GM19468 (cell line): ENCODE results near the gene GAN.
"Not testable (repeated sequence)": the region's sequence is repeated elsewhere in the genome, so short reads cannot be mapped to it uniquely, and the experiment has no call there.

Experiments used
- ATAC-seq: cut with Tn5 transposase; IDR thresholded peaks from one replicate; pipeline ENCODE4 v1.9.1; 2021; ENCODE audit warnings: mild to moderate bottlenecking, moderate library complexity, moderate number of reproducible peaks; ENCODE audit not compliant: unreplicated experiment; ENCODE audit errors: extremely low read depth

The GAN gene

DNA sequence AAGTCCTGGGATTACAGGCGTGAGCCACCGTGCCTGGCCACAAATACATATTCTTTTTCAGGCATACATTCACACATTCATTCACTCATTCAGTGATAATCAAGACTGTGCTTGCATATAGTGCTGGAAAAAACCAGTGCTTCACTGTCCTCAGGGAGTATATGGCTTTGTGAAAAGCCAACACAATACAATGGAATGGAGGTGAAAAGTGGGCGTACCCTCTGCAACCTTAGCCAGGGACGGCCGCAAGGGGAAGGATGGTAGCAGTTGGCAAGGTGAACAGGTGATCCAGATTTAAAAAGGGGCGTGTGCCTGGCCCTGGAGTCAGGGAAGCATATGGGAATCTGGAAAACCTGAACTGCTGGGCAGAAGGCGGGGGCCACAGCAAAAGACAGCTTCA, 18.1 kb upstream of the GAN start:
- ATAC-seq: no peak

DNA sequence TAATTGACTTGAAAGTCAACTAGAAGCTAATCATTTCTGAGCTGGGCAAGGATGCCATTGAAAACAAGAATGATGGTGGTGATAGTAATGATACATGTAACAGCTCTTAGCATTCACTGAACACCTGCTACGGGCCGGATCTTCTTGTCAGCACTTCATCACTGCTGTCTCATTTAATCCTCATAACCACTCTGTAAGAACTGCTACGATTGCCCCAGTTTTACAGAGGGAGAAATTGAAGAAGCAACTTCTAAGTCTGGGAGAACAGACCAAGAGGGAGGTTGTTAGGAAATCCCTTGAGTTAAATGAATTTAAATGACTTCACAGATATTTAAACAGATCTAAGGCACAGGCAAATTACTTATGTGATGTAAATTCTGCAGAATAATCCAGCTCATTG, 7.0 kb upstream of the GAN start:
- no peak for ATAC-seq

DNA sequence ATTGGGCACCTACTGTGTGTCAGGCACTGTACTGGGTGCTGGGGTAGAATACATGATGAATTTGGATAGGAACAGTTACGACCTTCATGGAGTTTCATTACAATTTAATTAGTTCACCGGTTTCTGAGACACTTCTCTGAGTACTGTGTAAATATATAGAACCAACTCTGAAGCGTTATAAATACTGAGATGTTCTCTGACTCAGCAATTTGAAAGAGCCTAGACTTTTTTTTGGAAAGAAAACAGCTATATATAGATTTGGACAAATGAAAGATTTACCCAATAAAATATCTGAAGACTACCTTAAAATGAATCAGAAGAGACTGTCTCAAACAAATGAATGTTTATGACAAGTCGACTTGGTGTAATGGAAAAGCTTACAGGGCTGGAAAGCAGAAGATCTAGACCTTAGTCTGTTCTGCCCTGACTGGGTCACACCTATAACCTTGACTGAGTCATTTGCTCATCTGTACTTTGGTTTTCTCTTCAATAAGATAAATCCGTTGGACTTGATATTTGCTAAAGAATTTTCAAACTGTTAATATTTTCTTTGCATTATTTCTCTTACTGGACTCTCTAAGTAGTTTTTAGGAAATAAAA, 4.6 kb upstream of the GAN start:
- no peak for ATAC-seq

DNA sequence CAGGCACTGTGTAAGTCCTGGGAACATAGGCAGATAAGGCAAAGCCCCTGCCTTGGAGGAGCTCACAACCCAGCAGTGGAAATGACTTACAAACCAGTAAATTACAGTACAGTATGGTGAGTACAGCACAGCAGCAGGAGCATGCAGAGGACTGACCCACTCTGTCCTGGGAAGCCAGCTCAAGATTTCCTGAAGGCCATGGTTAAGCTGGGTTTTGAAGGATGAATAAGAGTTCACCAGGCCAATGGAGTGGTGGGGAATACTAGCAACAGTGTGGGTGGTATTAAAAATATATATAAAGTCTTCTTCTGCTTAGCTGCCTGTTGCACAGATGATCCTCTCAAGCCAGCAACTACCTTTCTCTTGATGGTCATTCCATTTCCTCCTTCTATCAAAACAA, 3.0 kb upstream of the GAN start:
- no peak for ATAC-seq

DNA sequence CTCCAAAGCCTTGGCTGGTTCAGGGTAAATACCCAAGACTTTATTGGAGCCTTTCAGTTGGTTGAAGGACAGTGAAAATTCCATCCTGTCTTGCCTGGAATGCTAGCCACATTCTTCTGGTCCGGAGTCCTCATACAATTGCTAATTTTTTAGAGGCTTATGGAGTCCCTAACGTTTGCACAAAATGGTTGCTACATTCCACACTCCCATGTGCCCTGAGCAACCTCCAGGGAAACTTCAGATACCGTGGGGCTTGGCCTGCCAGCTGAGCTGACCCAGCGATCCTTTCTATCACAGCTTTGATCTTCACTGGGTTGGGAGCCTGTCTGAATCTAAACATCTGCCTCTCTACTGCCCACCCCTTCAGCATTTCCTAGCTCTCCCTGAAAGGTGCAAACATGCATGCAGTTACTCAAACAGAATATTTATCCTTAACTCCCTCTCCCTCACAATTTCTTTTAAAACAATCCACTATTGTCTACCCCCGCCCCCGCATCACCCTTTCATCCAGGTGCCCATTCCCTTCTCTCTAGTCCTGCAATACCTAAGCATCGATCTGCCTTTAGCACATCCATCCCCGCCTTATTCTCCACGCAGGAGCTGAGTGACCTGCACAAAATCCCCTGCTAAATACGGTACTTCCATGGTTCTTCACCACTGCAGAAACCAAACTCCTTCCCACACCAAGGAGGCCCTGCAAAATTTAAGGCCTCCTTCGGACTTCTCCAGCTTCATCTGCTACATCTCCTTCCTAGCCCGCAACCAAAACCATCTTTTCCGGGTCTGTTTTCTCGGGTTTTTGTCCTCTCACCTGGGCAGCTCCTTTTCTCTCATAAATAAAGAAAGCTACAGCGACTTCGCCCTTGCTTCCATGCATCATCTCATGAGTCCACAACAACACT, 810 bp upstream of the GAN start:
- no peak for ATAC-seq

DNA sequence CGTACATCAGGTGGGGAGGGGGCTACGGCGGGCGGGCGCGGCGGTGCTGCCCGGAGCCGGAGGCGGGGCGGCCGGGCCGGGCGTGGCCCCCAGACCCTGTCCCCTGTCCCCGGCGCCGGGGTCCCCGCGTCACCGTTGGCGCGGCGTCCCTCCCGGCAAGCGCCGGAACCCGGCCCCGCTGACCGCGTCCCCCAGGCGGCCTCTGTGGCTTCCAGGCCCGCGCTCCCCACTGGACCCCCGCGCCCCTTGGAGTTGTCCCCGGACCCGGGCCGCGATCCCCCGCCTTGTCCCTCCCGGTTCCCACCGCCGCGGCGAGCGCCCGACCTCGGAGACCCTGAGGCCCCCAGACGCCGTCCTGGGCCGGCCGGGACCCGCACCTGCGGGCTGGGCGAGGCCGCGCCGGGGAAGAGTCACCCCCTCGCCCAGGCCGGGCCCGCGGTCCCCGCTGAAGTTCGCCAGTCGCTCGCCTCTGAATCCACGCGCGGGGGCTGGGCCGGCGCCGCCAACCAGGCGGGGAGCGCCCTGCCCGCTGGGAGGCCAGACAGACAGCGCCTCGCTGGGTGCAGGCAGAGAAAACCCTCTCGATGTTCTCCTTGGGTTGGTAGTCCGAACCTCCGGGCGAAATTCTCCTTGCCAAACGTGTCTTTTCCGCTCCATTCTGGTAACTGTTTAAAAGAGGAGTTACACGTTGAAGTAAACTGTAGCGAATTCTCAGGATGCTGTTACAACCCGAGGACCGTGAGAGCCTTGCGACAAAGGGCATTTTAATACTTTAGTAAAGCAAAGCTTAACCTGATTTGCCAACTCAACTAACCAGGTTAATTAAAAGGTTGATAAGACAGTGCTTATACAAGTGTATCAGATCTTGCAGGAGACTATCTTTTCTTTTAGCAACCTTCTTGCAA, 761 bp downstream of the GAN start:
- ATAC-seq: no peak

DNA sequence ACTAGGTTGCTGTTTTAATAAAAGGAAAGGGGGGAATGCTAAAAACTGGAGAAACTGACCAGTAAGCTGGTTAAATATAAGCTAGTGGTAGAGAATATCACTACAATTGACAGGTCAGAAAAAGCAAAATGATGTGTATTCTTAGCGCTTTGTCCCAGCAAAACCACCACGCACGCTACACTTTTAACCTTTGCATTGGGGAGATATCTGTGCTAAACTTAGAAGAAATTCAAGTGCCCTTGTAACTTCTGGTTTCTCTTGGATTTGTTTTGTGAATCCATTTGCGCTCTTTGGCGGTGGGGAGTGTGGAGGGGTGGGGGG, 1.4 kb downstream of the GAN start:
- ATAC-seq: no peak

DNA sequence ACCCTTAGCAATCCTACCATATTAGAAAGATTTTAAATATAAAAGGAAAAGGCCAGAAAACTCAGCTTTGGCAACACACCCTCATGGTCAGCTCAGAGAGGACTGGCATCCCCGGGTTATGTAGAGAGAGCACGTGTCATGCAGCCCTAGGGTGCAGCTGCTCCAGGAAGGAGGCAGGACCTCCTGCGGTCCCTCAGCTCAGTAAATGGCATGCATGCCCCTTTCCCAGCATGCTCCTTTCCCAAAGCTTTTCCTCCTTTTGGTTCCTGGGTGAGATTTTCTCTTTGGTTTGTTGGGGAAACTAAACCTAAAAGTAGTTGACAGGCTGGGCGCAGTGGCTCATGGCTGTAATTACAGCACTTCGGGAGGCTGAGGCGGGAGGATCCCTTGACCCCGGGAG, 3.9 kb downstream of the GAN start:
- ATAC-seq: no peak

DNA sequence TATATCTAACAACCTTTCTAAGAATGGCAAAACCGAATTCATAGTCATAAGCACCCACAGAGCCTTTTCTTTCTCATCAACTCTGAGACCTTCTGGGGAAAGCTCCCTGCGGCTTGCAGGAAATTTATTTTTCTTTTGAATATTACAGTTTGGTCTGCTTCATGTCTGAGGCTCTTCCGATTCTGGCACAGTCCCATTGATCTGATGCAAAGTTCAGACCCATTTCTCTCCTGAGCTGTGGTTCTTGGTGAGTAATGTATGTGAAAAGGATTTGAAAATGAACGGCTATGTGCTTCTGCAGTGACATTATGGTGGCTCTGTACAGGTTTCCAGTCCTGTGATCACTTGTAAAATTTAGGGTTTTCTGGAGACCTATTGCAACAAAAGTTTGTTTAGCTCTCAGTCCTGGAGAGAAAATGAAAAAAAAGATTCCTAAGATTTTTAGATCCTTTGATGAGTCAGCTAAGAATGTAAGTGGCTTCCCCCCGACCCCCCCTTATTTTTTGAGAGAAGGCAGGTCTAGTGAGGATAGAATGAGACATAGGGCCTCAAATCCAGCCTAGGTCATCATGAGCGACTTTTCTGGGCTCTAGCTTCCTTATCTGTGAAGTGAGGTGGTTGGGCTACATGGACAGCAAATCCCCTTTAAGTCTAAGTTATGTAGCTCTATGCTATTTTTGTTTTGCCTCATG, 4.6 kb downstream of the GAN start:
- ATAC-seq: no peak

DNA sequence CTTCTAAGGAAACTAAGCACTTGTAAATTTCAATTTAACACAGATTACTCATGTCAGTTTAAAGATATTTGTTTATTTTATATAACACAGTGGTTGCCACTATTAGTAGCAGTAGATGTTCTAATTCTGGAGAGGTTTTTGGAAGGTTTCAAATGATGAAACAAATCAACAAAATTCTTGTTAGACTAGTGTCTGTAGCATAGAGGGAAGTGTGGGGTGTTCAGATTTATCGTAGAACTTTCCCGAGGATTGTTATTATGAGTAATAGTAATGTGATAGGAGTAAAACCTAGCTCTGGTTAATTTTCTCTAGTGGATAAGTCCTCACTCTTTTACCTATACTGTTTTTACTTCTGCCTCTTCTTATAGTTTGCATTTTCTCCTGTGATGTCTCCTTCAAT, 6.3 kb downstream of the GAN start:
- no peak for ATAC-seq

DNA sequence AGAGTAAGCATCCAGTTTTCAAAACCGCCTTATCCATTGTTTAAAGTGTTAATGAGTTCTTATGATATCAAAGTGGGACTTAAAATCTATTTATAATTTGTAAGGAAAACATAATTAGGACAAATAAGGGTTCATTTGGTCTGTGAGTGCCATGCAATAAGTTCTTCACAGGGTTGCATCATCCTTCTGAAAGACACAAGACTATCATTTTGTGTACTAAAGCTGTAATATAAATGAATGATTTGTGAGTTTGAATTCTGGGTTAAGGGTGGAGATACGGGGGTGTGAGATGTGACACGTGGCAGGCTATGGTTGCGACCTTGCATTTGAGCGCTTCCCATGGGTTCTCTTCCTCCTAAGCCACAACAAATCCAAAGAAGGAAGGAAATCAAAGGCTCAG, 6.8 kb downstream of the GAN start:
- ATAC-seq: no peak

DNA sequence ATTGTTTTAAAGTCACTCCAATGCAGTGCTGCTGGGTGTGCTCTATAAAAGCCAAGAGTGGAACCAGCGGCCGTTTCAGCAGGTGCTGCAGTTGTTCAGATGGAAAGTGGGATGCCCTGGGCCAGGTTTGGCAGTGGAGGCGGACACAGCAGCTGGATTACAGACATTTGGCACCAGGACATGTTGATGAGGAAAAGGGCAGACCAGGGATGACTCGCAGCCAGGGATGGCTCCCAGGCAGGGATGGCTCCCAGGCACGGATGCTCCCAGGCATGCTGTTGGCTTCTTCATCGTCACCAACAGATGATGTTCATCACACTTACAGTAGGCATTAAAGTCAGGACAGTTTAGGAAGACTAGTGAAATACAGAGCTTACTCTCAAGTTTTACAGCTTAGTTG, 10.0 kb downstream of the GAN start:
- ATAC-seq: no peak

DNA sequence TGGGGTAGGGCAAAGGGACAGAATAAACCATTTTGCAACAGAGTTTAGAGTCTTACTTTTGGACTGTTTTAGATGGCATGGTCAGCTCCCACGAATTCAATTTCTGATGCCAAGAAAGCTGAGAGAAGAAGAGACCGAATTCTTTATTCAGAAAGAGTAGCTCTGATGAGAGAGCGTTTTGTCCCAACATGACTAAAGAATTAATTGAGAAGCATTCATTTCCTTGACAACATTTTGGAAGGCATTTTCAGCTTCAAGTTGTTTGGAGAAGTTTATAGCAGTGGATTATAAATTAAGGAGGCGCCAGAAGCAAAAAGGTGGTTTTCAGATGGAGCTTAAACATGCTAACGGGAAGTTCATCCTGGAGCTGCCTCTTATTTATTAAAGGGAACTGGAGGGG, 12.2 kb downstream of the GAN start:
- ATAC-seq: no peak

DNA sequence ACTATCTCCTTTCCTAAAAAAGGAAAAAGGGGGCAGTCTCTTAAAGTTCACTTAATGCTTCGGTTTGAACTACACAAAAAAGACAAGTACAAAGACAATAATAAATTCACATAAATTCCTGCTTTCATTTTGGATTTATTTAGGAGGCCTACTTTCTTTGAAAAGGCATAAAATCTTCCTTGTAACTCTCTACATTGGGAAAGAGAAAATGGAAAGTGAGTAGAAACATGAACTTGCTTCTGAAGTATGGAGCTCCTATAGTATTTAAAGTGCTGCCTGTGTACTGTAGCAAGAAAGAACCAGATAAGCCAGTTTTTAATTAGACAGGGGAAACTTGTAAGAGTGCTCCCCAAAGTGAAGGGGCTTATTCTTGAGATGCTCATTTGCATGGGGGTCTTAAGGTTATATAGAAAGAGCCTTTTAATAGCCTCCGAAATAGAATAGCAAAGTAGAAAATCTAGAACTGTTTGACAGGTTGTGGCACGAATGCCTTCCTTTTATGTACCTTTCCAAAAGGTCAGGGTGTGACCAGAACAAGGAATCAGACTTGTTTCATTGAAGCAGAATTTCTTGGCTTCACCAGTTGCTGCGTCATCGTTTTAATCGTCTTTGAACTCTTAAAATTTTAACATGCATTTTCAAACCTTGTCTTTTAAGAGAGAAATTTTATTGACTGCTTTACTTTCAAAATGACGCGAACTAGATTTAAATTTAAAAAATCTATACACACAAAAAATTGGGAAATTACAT, 12.9 kb downstream of the GAN start:
- no peak for ATAC-seq

DNA sequence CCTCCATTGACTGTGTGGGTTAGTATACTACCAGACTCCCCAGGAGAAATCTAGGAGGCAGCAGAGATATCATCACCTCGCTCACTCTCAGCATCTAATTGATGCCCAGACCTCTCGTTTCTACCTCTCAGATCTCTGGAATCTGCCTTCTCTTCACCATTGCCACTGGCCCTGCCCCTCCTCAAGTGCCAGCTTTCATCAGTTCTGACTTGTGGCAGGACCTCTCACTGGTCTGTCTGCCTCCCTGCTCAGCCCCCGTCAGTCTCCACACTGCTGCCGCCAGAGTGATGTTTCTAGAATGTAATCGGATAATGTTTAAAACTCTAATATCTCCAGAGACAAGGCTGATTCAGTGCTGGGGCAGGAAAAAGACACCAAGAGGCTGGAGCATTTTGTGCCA, 15.2 kb downstream of the GAN start:
- no peak for ATAC-seq

DNA sequence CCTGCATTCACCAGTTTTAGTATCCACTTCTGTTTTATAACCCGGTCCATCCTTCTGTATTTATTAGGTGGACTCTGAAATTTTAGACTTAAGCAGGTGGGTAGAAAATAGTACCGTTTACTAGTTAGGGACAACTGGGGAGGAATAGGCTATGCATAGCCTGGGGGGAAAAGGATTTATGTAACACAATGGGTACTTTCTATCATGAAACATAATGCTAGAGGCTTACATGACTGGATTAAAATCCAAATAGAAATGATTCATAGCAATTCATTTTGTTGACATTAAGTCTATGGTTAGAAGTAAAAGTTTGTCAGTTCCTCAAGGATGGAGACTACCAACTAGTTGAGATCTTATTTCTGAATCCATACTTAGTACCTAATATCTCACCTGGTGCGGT, 18.6 kb downstream of the GAN start:
- ATAC-seq: no peak

DNA sequence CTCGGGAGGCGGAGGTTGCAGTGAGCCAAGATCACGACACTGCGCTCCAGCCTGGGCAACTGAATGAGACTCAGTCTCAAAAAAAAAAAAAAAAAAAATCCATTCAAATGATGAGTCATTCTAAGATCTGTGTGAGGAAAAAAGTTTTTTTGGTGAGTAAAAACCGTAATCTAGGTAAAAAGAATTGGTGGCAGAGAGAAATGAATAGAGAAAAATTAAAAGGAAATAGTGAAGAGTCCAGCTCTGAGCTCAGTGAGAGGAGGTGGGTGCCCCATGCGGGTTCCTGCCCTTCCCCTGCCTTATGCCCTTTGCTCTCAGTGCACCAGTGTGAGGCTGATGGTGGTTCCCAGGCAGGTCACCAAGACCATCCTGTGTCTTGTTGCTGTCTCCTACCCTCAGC, 20.9 kb downstream of the GAN start:
- no peak for ATAC-seq

DNA sequence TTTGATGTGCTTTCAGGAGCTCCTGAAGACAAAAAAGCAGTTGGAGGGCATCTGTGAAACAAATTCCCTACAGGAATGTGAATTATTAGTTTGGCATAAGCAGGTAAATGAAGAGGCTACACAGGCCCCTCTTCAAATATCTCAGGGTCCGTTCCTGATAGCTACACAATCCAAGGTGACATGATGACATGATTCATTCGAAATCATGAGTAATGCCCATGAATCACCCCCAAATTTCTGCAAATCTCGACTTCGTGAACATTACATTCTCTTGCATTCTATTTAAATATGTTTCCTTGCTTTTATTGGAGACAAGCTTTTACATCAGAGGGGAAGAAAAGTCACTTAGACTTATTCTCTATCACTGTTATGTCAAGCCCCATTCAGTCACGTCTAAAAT, 22.3 kb downstream of the GAN start:
- ATAC-seq: no peak

DNA sequence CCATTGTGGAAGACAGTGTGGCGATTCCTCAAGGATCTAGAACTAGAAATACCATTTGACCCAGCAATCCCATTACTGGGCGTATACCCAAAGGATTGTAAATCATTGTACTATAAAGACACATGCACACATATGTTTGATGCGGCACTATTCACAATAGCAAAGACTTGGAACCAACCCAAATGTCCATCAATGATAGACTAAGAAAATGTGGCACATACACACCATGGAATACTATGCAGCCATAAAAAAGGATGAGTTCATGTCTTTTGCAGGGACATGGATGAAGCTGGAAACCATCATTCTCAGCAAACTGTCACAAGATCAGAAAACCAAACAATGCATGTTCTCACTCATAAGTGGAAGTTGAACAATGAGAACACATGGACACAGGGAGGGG, 30.4 kb downstream of the GAN start:
- not testable (repeated sequence) for ATAC-seq

DNA sequence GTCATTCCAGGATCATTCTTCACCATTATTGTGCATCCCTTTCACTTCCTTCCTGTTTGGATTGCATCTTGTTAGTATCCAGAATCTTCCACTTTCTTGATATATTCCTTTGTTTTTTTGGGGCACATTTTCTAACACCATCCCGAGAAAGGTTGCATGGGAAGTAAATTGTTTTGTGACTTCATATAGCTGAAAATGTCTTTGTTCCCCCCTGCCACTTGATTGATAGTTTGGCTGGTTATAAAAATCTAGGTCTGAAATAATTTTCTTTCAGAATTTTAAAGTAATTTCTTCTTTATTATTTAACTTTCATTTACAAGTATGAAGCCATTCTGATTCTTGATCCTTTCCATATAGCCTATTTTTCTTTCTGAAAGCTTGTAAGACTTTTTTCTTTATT, 32.7 kb downstream of the GAN start:
- ATAC-seq: no peak
